GM06990 (cell line): Measurements from ENCODE around the gene NCAPD2.

Source experiments
- DNase-seq: peaks from one replicate; pipeline ENCODE4 v3.0.0-alpha.2; 2011; ENCODE audit not compliant: insufficient read length; ENCODE audit errors: extremely low read depth
- H3K27me3 ChIP-seq: replicated peaks from 2 replicates; pipeline ENCODE4 v1.6.0; 2011; ENCODE audit warnings: low read length; ENCODE audit not compliant: control insufficient read depth, insufficient read depth
- H3K36me3 ChIP-seq: 2 replicates; pipeline ENCODE4 v1.5.1; 2011; ENCODE audit warnings: low read length; ENCODE audit not compliant: control insufficient read depth, insufficient read depth
- H3K4me3 ChIP-seq: replicated peaks from 2 replicates; pipeline ENCODE4 v1.5.1; 2011; ENCODE audit warnings: low read depth, mild to moderate bottlenecking, control low read depth, low read length
- CTCF ChIP-seq: IDR thresholded peaks from 2 replicates; pipeline ENCODE4 v1.5.1; 2011; ENCODE audit warnings: low read length, control low read depth, mild to moderate bottlenecking, inconsistent platforms; ENCODE audit not compliant: insufficient read depth, poor library complexity, severe bottlenecking

NCAPD2 gene

DNA sequence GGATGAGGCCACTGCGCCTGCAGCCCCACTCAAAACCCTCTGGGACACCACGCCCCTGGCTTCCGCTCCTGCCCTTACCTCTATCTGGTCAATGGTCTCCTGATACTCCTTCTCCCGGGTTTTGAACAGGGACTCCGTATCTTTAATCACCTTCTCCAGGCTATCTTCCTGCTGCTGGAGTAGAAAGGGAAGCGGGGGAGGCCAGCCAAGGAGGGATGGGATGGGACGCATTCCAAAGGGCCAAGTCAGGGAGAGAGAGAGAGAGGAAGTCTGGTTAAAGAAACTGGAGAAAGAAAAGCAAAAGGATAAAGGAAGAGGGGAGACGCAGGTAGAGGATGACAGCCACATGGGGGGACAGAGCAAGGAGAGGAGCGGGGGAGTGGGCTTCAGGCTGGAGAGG is 54.1 kb downstream of the NCAPD2 start:
- DNase-seq = no peak
- H3K27me3 ChIP-seq = no peaks in the 10 kb centered on the region
- no peak overlapping the region for H3K4me3 ChIP-seq
- peaks cover 37% of the 10 kb centered on the region for H3K36me3 ChIP-seq
- TF ChIP-seq CTCF = no peak

DNA sequence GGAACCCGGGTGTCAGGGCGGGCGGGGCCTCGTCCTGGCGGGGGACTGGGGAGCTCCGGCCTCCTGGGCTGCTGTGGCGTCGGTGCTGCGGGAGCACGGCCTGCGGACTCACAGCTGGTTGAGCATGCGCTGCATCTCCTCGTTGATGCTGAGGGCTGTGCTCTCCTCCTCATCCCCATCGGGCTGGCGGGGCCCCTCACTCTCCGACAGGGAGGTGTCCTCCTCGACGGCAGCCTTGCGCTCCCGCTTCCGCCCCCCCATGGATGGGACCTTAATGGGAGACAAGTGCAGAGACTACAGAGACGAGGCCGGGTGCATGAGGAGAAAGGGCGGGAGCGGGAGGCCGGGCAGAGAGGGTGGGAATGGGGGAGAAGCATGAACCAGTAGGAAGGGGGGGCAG is 54.7 kb downstream of the NCAPD2 start:
- DNase-seq = no peak
- TF ChIP-seq CTCF = no peak
- no peak overlapping the region for H3K4me3 ChIP-seq
- peaks cover 41% of the 10 kb centered on the region for H3K36me3 ChIP-seq
- no peaks in the 10 kb centered on the region for H3K27me3 ChIP-seq

DNA sequence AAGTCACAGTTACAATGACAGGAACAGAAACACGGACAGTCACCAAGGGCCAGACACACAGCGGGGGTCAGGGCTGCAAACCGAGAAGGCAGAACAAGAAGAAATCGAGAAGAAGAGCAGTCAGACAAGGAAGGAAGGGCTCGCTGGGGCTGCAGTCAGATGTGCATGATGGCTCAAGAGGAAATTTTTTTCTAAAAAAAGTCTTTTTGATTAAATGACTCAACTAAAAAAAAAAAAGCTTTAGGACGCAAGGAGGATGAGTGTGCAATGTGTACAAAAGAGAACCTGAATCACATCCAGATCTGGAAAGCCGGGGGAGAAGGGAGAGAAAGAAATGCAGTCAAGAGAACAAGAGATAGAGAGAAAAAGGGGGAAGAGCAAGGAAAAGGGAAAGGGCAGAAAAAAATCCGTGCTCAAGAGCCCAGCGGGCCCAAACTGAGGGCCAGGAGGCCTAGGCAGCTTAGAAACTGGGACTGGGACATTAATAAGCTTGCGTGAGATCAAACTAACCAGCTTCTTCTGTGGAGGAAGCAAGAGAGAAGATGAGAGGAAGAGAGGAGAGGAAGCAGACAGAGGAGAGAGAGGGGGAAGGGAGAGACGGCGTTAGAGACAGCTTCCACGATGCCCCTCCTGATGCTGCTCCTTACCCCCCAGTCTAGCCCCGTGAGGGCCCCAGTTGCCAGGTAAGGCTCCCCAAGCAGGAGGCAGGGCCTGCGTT is 55.2 kb downstream of the NCAPD2 start:
- H3K36me3 ChIP-seq = peaks cover 41% of the 10 kb centered on the region
- TF ChIP-seq CTCF = no peak
- DNase-seq = no peak
- H3K4me3 ChIP-seq = no peak overlapping the region
- no peaks in the 10 kb centered on the region for H3K27me3 ChIP-seq

- DNase-seq = no peak
- Histone ChIP-seq H3K4me3 (no peak overlapping the region), H3K27me3 (no peaks in the 10 kb centered on the region), H3K36me3 (peaks cover 39% of the 10 kb centered on the region)
- TF ChIP-seq CTCF = no peak
These were observed 55.8 kb downstream of the NCAPD2 start for GRCh38 chr12:6549684-6550151.

GRCh38 chr12:6550294-6551062 is 56.6 kb downstream of the NCAPD2 start:
- no peak for TF ChIP-seq CTCF
- H3K27me3 ChIP-seq = no peaks in the 10 kb centered on the region
- no peak overlapping the region for H3K4me3 ChIP-seq
- DNase-seq = no peak
- peaks cover 39% of the 10 kb centered on the region for H3K36me3 ChIP-seq
